Neural cell (in vitro differentiated cells): ENCODE measurements around the gene ARHGAP42. TPM values are rescaled to one million over a fixed set of nuclear protein-coding genes. Genes with fewer than 3 reads are reported as not detected.

Source experiments
- H2AFZ ChIP-seq: fragments of 200-600, 300-800 bp; sonication (generic), shearing (Covaris generic); 2 replicates; pipeline ENCODE4 v1.6.0; 2014; ENCODE audit warnings: low read depth, mild to moderate bottlenecking, antibody characterized with exemption, low read length, moderate library complexity
- H3F3A ChIP-seq: fragments of 200-600 bp; shearing (Covaris generic); 2 replicates; pipeline ENCODE4 v1.6.1; 2016; ENCODE audit warnings: mild to moderate bottlenecking, moderate library complexity, mixed read lengths, antibody characterized with exemption, low read length; ENCODE audit not compliant: insufficient read depth, poor library complexity, severe bottlenecking
- H3K27ac ChIP-seq: fragments of 200-600, 300-800 bp; sonication (generic), shearing (Covaris generic); 2 replicates; pipeline ENCODE4 v1.5.1; 2014; ENCODE audit warnings: mild to moderate bottlenecking, low read length, moderate library complexity
- H3K27me3 ChIP-seq: fragments of 300-800, 200-600 bp; sonication (generic), shearing (Covaris generic); 2 replicates; pipeline ENCODE4 v1.6.0; 2014; ENCODE audit warnings: mild to moderate bottlenecking, low read depth, low read length, moderate library complexity; ENCODE audit not compliant: insufficient read depth
- H3K36me3 ChIP-seq: fragments of 300-800, 200-600 bp; sonication (generic), shearing (Covaris generic); 2 replicates; pipeline ENCODE4 v1.5.1; 2014; ENCODE audit warnings: mild to moderate bottlenecking, antibody characterized with exemption, low read length, moderate library complexity; ENCODE audit not compliant: insufficient read depth
- H3K4me2 ChIP-seq: fragments of 300-800, 200-600 bp; sonication (generic), shearing (Covaris generic); 2 replicates; pipeline ENCODE4 v1.6.0; 2014; ENCODE audit warnings: mild to moderate bottlenecking, low read length
- H3K4me3 ChIP-seq: fragments of 300-800, 200-600 bp; sonication (generic), shearing (Covaris generic); 2 replicates; pipeline ENCODE4 v1.5.1; 2014; ENCODE audit warnings: mild to moderate bottlenecking, low read length, moderate library complexity
- H3K79me2 ChIP-seq: fragments of 200-600 bp; shearing (Covaris generic); replicated peaks from 2 replicates; pipeline ENCODE4 v1.6.0; 2014; ENCODE audit warnings: mild to moderate bottlenecking, low read length, moderate library complexity; ENCODE audit not compliant: insufficient read depth
- H3K9ac ChIP-seq: fragments of 300-800, 200-600 bp; sonication (generic), shearing (Covaris generic); 2 replicates; pipeline ENCODE4 v1.6.1; 2016; ENCODE audit warnings: mild to moderate bottlenecking, low read length, mixed read lengths
- H3K9me2 ChIP-seq: fragments of 200-600 bp; shearing (Covaris generic); 2 replicates; pipeline ENCODE4 v1.6.1; 2016; ENCODE audit warnings: mild to moderate bottlenecking, low read length, mixed read lengths; ENCODE audit not compliant: insufficient read depth
- H3K9me3 ChIP-seq: fragments of 200-600, 300-800 bp; sonication (generic), shearing (Covaris generic); 2 replicates; pipeline ENCODE4 v1.6.1; 2016; ENCODE audit warnings: mild to moderate bottlenecking, mixed run types, low read length, moderate library complexity, mixed read lengths
- H4K20me1 ChIP-seq: fragments of 200-600 bp; shearing (Covaris generic); 2 replicates; pipeline ENCODE4 v1.6.1; 2016; ENCODE audit warnings: mild to moderate bottlenecking, mixed run types; ENCODE audit not compliant: insufficient read depth
- EP300 ChIP-seq: fragments of 450-650 bp; conservative IDR thresholded peaks from 2 replicates; pipeline ENCODE4 v1.6.1; 2014; ENCODE audit warnings: antibody characterized with exemption, mild to moderate bottlenecking, moderate library complexity; ENCODE audit not compliant: poor library complexity, severe bottlenecking
- EZH2 ChIP-seq: fragments of 200-600, 300-800 bp; shearing (Covaris generic), sonication (generic); IDR thresholded peaks from 2 replicates; pipeline ENCODE4 v1.6.1; 2014; ENCODE audit warnings: antibody characterized with exemption, low read length, borderline replicate concordance, mild to moderate bottlenecking; ENCODE audit not compliant: insufficient read depth, poor library complexity, severe bottlenecking
- MXI1 ChIP-seq: fragments of 450-650 bp; conservative IDR thresholded peaks from 2 replicates; pipeline ENCODE4 v1.6.1; 2014; ENCODE audit warnings: antibody characterized with exemption, mild to moderate bottlenecking; ENCODE audit not compliant: poor library complexity, severe bottlenecking
- POLR2AphosphoS5 ChIP-seq: IDR thresholded peaks from 2 replicates; pipeline ENCODE4 v1.6.1; 2012
- RAD21 ChIP-seq: fragments of 450-650 bp; conservative IDR thresholded peaks from 2 replicates; pipeline ENCODE4 v1.6.1; 2014; ENCODE audit warnings: antibody characterized with exemption, mild to moderate bottlenecking, moderate library complexity
- REST ChIP-seq: IDR thresholded peaks from 2 replicates; pipeline ENCODE4 v1.6.1; 2012; ENCODE audit warnings: borderline replicate concordance
- SMC3 ChIP-seq: fragments of 450-650 bp; conservative IDR thresholded peaks from 2 replicates; pipeline ENCODE4 v1.6.1; 2014; ENCODE audit warnings: antibody characterized with exemption, mild to moderate bottlenecking, moderate library complexity; ENCODE audit not compliant: poor library complexity
- TAF1 ChIP-seq: IDR thresholded peaks from 2 replicates; pipeline ENCODE4 v1.6.1; 2012; ENCODE audit warnings: low read depth
- polyA plus RNA-seq: library from polyadenylated mRNA; depleted of rRNA; stranded (reverse); fragments of >200 nt; gene quantifications from 2 replicates; pipeline ENCODE4 v1.2.3, GENCODE V29; 2014
- TF ChIP-seq, protein P1 (sequence below): fragments of 450-650 bp; IDR thresholded peaks from 2 replicates; pipeline ENCODE4 v1.5.1; 2014; ENCODE audit warnings: antibody characterized with exemption, mild to moderate bottlenecking, moderate library complexity; ENCODE audit not compliant: poor library complexity, severe bottlenecking

Gene ARHGAP42
- polyA plus RNA-seq, 1 donor from 2014 or later: 0.64 TPM

GRCh38 chr11:100810146-100810545 is 123.1 kb downstream of the ARHGAP42 start:
- Histone ChIP-seq H3K9me2 (no peaks in the 10 kb centered on the region), H3K9ac (no peak overlapping the region), H3K79me2 (no peaks in the 10 kb centered on the region), H3K4me3 (no peak overlapping the region), H3F3A (no peaks in the 10 kb centered on the region), H2AFZ (no peak overlapping the region), H3K36me3 (no peaks in the 10 kb centered on the region), H3K27ac (no peak overlapping the region), H3K9me3 (no peaks in the 10 kb centered on the region), H3K27me3 (no peaks in the 10 kb centered on the region), H3K4me2 (no peak overlapping the region), H4K20me1 (no peaks in the 10 kb centered on the region)
- TF ChIP-seq RAD21: no peak
- TF ChIP-seq EZH2: no peak
- TF ChIP-seq POLR2AphosphoS5: no peak
- no peak for TF ChIP-seq MXI1
- no peak for TF ChIP-seq REST
- no peak for TF ChIP-seq EP300
- TF ChIP-seq TAF1: no peak
- no peak for TF ChIP-seq SMC3
- TF ChIP-seq, protein P1, sequence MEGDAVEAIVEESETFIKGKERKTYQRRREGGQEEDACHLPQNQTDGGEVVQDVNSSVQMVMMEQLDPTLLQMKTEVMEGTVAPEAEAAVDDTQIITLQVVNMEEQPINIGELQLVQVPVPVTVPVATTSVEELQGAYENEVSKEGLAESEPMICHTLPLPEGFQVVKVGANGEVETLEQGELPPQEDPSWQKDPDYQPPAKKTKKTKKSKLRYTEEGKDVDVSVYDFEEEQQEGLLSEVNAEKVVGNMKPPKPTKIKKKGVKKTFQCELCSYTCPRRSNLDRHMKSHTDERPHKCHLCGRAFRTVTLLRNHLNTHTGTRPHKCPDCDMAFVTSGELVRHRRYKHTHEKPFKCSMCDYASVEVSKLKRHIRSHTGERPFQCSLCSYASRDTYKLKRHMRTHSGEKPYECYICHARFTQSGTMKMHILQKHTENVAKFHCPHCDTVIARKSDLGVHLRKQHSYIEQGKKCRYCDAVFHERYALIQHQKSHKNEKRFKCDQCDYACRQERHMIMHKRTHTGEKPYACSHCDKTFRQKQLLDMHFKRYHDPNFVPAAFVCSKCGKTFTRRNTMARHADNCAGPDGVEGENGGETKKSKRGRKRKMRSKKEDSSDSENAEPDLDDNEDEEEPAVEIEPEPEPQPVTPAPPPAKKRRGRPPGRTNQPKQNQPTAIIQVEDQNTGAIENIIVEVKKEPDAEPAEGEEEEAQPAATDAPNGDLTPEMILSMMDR: no peak

- Histone ChIP-seq H3K27ac (no peak overlapping the region), H3K27me3 (no peaks in the 10 kb centered on the region), H3F3A (no peaks in the 10 kb centered on the region), H3K9me2 (no peaks in the 10 kb centered on the region), H2AFZ (no peak overlapping the region), H3K9me3 (no peaks in the 10 kb centered on the region), H4K20me1 (no peaks in the 10 kb centered on the region), H3K4me2 (no peak overlapping the region), H3K4me3 (no peak overlapping the region), H3K9ac (no peak overlapping the region), H3K79me2 (no peaks in the 10 kb centered on the region), H3K36me3 (no peaks in the 10 kb centered on the region)
- TF ChIP-seq SMC3: no peak
- no peak for TF ChIP-seq TAF1
- no peak for TF ChIP-seq REST
- TF ChIP-seq EZH2: no peak
- TF ChIP-seq RAD21: no peak
- TF ChIP-seq EP300: no peak
- no peak for TF ChIP-seq POLR2AphosphoS5
- TF ChIP-seq, protein P1: no peak
- no peak for TF ChIP-seq MXI1
These were observed 123.6 kb downstream of the ARHGAP42 start for GRCh38 chr11:100810666-100811065.
